NT2/D1 (cell line): ENCODE results near the gene XRCC4.

Experiments
- DNase-seq: peaks from one replicate; pipeline ENCODE4 v3.0.0-alpha.2; 2011; ENCODE audit warnings: low read depth, low spot score
- H3K27me3 ChIP-seq: 2 replicates; pipeline ENCODE4 v1.6.0; 2011; ENCODE audit warnings: mild to moderate bottlenecking; ENCODE audit not compliant: insufficient read length, insufficient read depth
- H3K36me3 ChIP-seq: 2 replicates; pipeline ENCODE4 v1.6.1; 2011; ENCODE audit warnings: mild to moderate bottlenecking, low read length, mixed read lengths; ENCODE audit not compliant: insufficient read depth, insufficient read length
- H3K4me1 ChIP-seq: 2 replicates; pipeline ENCODE4 v1.5.1; 2011; ENCODE audit not compliant: insufficient read depth, insufficient read length
- H3K4me3 ChIP-seq: 2 replicates; pipeline ENCODE4 v1.5.1; 2011; ENCODE audit warnings: low read depth; ENCODE audit not compliant: insufficient read length
- H3K9ac ChIP-seq: 2 replicates; pipeline ENCODE4 v1.6.0; 2011; ENCODE audit warnings: low read depth; ENCODE audit not compliant: insufficient read length
- H3K9me3 ChIP-seq: 2 replicates; pipeline ENCODE4 v1.5.1; 2011; ENCODE audit warnings: mild to moderate bottlenecking, low read length; ENCODE audit not compliant: insufficient read depth
- SUZ12 ChIP-seq: IDR thresholded peaks from 2 replicates; pipeline ENCODE4 v1.6.1; 2011; ENCODE audit not compliant: insufficient read length, insufficient read depth; ENCODE audit errors: extremely low read depth
- YY1 ChIP-seq: IDR thresholded peaks from 2 replicates; pipeline ENCODE4 v1.6.1; 2011; ENCODE audit not compliant: insufficient read length, insufficient read depth
- ZNF274 ChIP-seq: IDR thresholded peaks from 2 replicates; pipeline ENCODE4 v1.6.1; 2011; ENCODE audit warnings: mild to moderate bottlenecking, low read depth, low read length

The XRCC4 gene

DNA sequence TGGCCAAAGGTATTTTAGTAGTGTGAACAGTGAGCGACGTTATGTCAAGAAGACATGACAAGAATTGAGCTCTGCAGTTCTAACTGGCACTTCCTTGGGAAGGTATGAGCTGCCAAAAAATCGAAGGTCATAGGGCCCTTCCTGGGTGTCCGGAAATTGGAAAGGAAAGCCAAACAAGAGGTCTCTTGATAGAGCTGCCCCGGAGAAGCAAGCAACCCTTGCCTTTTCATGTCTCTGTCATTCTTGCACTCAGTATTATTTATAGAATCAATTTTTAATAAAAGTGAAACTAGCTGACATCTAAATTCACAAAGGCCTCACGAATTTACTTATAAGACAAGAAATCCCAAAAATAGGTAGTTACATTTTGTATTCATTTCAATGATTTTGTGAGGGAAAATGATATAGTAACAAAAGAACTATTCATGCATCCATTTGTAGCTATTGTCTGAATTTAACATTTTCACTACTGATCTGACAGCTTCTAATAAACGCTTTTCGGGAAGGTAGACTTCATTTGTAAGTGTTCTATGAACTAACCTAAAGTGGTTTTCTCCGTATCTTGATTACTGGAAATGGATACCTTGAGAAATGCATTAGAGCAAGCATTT, 280.4 kb downstream of the XRCC4 start:
- Histone ChIP-seq H3K4me3 (no peak overlapping the region), H3K9ac (no peak overlapping the region), H3K4me1 (no peaks in the 10 kb centered on the region), H3K36me3 (no peaks in the 10 kb centered on the region), H3K9me3 (peaks cover 20% of the 10 kb centered on the region), H3K27me3 (no peaks in the 10 kb centered on the region)
- no peak for DNase-seq
- no peak for TF ChIP-seq SUZ12

DNA sequence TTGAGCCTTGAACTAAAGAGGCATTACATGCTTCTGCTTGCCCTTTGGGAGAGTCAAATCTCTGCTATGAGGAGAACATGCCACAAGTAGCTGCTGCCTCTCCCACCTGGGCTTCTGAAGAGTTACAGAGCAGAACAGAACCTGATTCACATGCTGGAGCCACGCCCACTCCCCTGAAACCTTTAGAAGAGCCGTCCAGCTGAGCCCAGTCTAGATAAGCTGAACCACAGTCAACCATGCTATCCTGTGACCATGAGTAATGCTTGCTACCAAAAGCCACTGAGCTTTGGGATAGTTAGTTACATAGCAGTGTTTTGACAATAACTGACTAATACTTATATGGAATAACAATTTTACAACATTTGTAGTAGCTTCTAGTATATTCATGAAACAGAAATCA, 283.2 kb downstream of the XRCC4 start:
- Histone ChIP-seq H3K27me3 (no peaks in the 10 kb centered on the region), H3K36me3 (no peaks in the 10 kb centered on the region), H3K9me3 (peaks cover 20% of the 10 kb centered on the region), H3K9ac (no peak overlapping the region), H3K4me1 (no peaks in the 10 kb centered on the region), H3K4me3 (no peak overlapping the region)
- DNase-seq = no peak
- TF ChIP-seq ZNF274 (no peak), YY1 (no peak), SUZ12 (no peak)

DNA sequence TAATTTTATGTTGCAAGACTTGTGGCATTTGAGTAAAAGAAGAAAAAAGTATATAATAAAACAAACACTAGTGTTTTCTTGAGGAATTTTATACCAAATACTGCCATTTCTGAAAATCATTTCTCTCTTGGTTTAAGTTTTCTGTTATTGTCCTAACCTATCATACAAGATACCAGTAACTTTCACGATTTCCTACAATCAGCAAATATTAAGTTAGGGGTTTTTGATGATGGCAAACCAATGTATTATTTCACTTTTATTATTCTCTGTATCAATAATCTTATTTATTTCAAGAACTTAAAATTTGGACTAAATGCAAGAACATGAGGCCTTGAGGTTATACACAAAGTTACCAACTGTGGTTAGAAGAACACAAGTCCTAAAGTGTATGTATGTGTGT, 285.2 kb downstream of the XRCC4 start:
- TF ChIP-seq ZNF274 = no peak
- no peak for TF ChIP-seq YY1
- TF ChIP-seq SUZ12 = no peak
- Histone ChIP-seq H3K4me1 (no peaks in the 10 kb centered on the region), H3K27me3 (no peaks in the 10 kb centered on the region), H3K9ac (no peak overlapping the region), H3K4me3 (no peak overlapping the region), H3K36me3 (no peaks in the 10 kb centered on the region), H3K9me3 (peaks cover 20% of the 10 kb centered on the region)
- DNase-seq = no peak

DNA sequence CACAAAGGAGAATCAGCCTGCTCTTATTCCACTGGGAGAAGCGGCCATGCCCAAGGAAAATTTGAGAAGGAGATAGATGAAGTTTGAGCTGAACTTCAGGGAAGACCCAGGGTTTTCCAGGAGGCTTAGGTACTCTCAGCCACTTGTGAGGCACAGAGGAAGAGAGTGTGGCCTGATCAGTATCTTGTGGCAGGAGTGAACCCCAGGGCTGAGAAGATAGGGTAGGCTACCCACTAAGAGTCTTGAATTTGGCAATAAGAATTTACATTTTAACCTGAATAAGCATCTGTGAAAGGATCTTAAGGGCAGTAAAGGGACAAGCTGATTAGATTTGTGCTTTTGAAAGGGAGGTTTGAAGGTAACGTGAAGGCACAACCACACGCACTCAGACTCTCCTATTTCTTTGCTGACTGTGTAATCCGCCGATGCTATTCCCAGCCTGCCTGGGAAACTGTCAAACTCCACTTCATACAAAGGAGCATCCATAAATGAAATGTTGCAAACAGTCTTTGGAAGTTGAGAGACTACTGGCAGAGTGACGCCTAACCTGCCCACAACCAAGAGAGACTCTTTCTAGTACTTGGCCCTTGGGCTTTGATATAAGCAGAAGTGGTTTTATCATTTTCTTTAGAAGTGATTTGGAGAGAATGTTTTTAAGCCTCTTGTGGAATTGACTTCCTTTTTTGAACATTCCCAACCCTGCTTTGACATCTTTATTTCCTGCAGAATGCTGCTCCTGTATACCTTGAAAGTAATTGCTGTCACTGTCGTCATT, 286.0 kb downstream of the XRCC4 start:
- Histone ChIP-seq H3K9me3 (peaks cover 20% of the 10 kb centered on the region), H3K36me3 (no peaks in the 10 kb centered on the region), H3K27me3 (no peaks in the 10 kb centered on the region), H3K4me3 (no peak overlapping the region), H3K9ac (no peak overlapping the region), H3K4me1 (no peaks in the 10 kb centered on the region)
- no peak for TF ChIP-seq SUZ12
- no peak for DNase-seq

DNA sequence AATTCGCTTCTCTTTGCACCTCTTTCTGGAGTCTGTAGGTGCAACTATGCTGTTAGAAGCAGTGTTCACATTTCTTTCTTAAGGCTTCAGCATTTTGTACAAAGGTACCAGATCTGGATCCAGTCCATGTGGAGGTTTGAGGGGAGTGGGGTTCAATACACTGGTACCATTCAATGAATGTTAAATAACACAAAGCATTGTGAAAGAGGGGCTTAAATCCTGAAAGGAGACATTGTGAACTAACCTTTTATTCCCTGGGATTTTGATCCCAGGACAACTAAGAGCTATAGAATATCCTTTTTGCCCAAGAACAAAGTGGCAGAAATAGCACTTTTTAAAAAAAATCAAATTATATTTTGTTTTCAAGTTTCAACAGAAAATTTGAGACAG, 286.5 kb downstream of the XRCC4 start:
- no peak overlapping the region for H3K4me3 ChIP-seq
- no peak for DNase-seq
- H3K4me1 ChIP-seq = no peaks in the 10 kb centered on the region
- H3K9ac ChIP-seq = no peak overlapping the region
- no peaks in the 10 kb centered on the region for H3K36me3 ChIP-seq
- H3K27me3 ChIP-seq = no peaks in the 10 kb centered on the region
- peaks cover 20% of the 10 kb centered on the region for H3K9me3 ChIP-seq
- no peak for TF ChIP-seq SUZ12
- TF ChIP-seq ZNF274 = no peak
- no peak for TF ChIP-seq YY1

DNA sequence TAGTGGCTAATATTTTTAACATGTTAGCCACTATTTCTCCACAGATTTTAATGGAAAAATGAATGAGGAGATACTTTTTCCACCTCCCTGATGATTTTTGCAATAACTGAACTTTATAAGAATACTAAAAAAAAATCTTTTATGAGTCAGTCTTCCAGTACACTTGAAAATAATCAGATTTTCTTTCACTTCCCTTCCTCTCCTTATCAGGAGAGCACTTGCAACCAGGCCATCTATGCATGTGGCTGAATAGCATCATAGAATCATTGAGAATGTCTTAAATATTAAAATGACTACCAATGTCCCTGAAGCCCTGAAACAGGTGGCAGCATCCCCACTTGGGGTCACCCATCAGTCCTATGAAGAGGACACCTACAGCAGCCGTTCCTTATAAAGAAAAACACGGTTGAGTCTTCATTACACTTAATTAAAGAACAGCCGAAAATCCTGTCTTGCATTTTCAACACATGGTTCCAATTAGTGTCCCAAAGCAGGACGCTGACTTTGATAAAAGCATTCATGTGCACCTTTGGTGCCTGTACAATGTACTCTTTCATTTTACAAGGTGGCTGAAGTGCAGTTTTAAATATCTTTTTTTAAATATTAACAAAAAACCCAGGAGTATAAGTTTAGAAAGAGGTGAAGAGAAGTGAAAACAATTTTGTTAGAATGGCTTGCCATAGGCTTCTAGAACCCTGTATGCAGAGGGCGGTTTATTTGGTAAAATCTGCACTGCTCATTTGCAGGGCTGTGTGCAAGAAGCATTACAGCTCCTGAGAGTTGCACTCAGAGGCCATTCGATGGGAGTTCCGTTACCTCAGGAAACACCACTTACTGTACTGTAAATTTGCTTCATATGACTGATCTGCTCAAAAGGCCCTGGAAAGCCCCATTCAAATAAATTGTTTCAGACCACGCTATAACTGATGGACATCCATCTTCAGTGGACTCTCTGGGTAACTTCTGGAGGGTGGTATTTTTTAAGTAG, 287.3 kb downstream of the XRCC4 start:
- no peak overlapping the region for H3K4me3 ChIP-seq
- no peak overlapping the region for H3K9ac ChIP-seq
- TF ChIP-seq SUZ12 (no peak), YY1 (no peak), ZNF274 (no peak)
- DNase-seq = no peak
- no peaks in the 10 kb centered on the region for H3K36me3 ChIP-seq
- no peaks in the 10 kb centered on the region for H3K4me1 ChIP-seq
- peaks cover 15% of the 10 kb centered on the region for H3K9me3 ChIP-seq
- no peaks in the 10 kb centered on the region for H3K27me3 ChIP-seq

DNA sequence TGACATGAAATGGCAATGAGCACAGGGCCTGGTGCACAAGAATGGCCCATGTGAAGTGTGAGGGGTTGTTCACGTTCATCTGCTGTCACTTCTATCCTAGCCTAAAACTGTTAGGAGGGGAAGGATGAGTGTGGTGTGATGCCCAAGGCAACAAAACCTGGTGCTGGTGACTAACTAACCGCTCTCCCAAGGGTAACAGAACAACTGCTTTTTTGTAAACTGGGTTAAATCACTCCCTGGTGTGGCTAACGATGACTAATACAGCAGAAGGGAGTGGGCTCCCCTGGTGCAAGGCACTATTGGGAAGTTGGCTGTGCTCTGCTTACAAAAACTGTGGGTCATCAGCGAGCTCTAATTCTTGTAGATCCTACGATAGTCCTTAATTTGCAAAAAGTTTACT, 291.0 kb downstream of the XRCC4 start:
- no peak overlapping the region for H3K4me3 ChIP-seq
- no peak for TF ChIP-seq SUZ12
- TF ChIP-seq YY1 = no peak
- TF ChIP-seq ZNF274 = no peak
- no peak overlapping the region for H3K9ac ChIP-seq
- DNase-seq = no peak
- no peaks in the 10 kb centered on the region for H3K36me3 ChIP-seq
- no peaks in the 10 kb centered on the region for H3K9me3 ChIP-seq
- H3K4me1 ChIP-seq = no peaks in the 10 kb centered on the region
- H3K27me3 ChIP-seq = no peaks in the 10 kb centered on the region
